HG03558 (cell line): ENCODE data around the gene ZBTB21.
"Not testable (repeated sequence)": the region's sequence is repeated elsewhere in the genome, so short reads cannot be mapped to it uniquely, and the experiment has no call there.

Source experiments
- ATAC-seq: cut with Tn5 transposase; IDR thresholded peaks from one replicate; pipeline ENCODE4 v1.9.1; 2021; ENCODE audit warnings: moderate number of reproducible peaks; ENCODE audit not compliant: unreplicated experiment; ENCODE audit errors: extremely low read depth

Gene ZBTB21

DNA sequence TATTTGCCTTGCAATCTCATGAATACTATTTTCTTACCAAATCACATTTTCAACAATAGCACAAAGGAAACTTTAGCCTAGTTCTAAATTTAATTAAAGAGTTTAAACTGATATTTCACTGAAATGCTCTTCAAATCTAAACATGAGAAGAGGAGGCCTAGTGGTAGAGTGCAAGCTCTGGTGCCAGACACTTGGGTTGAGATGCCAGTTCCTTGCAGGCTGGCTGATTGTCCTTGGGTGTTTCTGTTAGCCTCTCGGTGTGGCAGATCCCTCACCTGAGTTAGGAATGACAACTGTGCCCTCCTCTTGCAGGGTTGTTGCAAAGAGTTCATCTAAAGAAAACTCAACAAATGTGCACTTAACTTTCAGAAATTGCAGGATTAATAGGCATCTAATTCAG is 12.5 kb downstream of the ZBTB21 start:
- no peak for ATAC-seq

DNA sequence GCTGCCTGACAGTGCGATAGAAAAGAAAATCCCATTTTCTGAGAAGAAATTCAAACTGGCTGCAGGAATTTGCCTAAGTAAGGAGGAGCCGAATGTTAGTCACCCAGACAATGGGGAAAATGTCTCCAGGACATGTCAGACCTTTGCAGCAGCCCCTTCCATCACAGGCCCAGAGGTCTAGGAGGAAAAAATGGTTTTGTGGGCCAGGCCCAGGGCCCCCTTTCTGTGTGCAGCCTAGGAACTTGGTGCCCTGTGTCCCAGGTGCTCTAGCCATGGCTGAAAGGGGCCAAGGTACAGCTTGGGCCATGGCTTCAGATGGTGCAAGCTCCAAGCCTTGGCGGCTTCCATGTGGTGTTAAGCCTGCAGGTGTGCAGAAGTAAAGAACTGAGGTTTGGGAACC is 14.6 kb downstream of the ZBTB21 start:
- no peak for ATAC-seq

GRCh38 chr21:41994613-41995012 is 15.5 kb downstream of the ZBTB21 start:
- not testable (repeated sequence) for ATAC-seq

DNA sequence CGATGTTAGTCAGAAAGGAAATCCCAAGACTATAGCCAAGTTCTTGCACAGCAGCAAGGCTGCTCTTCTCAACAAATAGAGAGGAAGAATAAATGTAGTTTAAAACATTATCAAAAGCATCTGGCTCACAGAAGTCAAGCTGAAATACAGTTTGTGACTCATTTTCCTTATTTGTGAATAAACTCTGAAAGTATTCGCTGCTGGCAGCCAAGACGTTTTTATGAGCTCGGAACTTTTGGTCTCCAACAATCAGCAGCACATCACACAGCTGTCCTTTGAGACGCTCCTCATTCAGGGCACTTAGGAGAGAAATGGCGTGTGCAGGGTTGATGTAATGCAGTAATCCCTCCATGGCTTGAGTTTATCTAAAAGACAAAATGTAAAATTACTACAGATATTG is 16.4 kb downstream of the ZBTB21 start:
- no peak for ATAC-seq

DNA sequence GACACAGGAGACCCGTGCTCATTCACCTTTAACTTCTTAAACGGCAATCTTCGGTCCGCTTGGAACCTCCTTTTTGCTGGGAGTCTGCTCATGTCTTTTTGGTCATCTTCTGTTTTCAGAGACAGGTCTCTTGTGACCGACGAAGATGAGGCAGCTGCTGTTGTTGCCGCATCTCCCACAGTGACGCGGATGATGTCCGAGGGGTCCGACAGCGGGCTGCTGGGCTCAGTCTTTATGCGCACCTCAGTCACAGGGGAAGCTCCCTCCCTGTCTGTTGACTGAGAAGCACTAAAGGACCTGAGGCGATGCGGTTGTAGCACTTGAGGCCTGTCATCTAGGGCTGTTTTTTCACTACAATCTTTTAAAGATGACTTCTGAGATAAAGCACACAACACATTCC is 17.6 kb downstream of the ZBTB21 start:
- ATAC-seq, result no peak

- ATAC-seq, result no peak
Measured at GRCh38 chr21:41991659-41992058, 18.5 kb downstream of the ZBTB21 start.

GRCh38 chr21:41989698-41990097 is 20.5 kb downstream of the ZBTB21 start:
- ATAC-seq, result no peak

GRCh38 chr21:41987310-41987709 is 22.9 kb downstream of the ZBTB21 start:
- ATAC-seq, result no peak

DNA sequence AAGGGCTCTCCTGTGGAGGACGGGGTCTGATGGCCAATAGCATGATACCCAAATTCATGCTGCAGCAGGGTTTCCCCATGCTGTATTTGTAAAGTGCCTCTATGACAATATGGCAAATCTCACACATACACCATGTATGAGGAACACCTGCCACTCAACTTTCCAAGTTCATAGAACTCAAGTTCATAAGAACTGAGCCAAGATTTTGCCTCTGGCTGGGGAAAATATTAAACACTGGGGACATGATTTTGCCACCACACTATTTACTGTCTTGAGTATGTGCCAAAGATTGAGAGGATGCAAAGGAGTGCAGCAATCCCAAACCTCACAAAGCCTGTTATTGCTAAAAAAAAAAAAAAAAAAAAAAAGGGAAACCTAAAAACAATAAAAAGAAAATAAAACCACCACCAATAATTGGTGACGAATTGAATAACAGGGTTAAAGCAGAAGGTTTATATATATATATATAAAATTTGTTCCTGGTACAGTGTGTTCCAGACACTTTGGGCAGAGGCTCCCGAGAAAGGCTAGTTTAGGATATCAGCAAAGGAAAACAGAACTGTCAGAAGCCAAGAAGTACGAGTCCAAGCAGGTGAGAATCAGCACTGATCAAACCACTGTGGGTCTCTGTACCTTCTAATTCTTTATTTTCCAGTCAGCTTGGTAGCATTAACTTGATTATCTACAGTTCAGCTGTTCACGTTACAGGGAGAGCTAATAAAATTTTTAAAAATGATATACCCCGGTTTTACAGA is 24.3 kb downstream of the ZBTB21 start:
- no peak for ATAC-seq

DNA sequence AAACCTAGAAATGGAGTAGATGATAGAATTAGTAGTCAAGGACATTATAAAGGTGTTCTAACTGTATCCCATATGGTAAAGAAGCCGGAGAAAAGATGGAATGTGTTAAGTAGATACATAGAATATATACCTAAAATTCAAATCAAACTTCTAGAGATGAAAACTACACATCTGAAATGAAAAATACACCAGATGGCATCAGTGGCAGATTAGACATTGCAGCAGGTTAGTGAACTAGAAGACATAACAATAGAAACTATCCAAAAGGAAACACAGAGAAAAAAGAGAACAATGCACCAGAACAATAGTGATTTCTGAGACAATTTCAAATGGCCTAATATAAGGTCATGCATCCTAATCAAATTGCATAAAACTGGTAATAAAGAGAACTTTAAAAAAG is 26.9 kb downstream of the ZBTB21 start:
- ATAC-seq, result no peak

- ATAC-seq, result no peak
Measured at GRCh38 chr21:41980561-41980960, 29.6 kb downstream of the ZBTB21 start.

GRCh38 chr21:41979751-41980369 is 30.3 kb downstream of the ZBTB21 start:
- no peak for ATAC-seq

DNA sequence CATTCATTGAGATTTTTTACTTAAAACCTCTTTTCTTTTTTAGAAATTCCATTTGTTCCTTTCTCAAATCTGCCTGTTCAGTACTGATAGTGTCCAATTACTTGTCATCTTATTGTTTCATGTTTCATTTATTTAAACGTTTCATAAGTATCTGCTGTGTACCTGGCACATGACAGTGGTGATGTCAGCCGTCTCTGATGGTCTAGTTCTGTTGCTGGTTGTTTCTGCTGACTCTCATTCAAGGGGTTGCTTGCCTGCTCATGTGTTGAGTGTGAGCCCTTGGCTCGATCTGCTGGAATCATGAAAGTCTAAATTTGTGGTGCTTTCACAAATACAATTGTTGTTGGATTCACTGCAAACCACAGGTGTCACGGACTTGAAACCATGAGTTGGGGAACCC is 30.8 kb downstream of the ZBTB21 start:
- ATAC-seq, result no peak

DNA sequence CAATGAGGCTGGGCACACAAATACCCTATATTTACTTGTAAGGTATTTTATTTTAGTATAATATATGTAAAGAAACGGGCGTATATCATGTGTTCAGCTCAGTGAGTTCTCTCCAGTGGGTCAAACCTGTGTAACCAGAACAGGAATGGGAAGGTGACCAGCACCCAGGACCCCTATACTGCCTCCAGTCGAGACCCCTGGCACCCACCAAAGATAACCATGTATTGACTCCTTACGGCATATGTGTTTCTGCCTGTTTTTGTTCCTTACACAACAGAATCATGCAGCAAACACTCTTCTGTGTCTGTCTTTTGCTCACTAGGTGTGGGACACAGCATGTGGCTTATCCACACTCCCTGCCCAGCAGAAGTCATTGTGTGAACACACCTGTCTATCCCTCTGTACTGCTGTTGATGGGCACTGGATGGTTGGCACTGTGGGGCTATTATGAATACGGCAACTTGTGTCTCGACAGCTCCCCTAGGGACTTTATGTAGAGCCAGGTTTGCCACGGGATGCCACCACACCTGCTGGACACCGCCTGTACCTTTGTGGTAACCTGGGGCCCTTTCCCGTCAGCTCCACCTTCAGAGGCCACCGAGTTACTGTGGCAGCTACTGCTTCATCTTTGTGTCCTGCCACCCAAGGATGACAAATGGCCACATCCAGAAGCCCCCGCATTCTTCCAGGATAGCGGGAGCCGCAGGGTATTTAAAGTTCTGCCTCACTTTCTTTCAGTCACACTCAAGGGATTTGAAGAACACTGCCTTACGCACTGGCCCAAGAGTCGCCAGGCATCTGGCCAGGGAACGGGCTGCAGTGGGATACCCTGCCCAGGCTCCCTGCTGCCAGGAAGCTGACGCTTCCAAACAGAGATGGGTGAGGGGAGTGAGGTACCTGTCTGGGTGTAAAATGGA is 32.9 kb downstream of the ZBTB21 start:
- ATAC-seq, result no peak

- no peak for ATAC-seq
Measured at GRCh38 chr21:41976611-41977010, 33.5 kb downstream of the ZBTB21 start.

DNA sequence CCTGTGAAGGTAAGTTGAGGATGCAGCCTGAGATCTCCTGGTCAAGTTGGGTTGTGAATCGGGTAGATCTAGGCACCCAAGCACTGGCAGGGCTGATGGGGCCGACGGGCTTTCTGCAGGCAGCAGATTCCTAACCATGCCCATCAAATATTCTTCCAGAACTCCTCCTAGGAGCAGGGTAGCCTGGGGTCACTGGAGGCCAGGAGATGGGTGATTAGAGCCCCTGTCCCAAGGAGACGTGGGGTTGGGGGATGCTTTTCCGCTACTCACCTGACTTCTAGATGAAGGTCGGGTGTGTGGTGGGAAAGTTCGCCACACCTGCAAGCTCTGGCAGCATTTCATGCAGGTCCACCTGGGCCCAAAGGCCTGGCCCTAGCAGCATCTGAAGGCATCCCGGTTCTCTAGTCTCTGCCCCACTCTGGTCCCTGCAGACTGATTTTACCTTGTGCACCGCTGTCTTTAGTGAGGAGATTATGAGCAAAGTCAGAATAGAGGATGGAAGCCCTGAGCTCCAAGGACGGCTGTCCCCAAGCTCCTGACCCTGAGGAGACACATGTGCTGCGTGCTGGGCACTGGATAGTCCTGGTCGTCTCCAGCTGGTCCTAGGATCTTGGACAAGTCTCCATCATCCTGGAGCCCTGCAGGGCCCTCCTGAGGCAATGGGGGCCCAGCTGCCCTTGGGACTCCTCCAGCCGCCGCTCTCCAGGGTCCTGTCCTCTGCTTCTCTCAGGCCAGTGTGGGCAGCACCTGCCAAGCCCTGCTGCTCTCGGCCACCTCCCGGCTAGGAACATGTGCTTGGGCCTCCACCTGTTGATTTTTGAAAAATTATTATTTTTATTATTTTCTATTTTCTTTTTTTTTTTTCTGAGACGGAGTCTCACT is 34.5 kb downstream of the ZBTB21 start:
- no peak for ATAC-seq

DNA sequence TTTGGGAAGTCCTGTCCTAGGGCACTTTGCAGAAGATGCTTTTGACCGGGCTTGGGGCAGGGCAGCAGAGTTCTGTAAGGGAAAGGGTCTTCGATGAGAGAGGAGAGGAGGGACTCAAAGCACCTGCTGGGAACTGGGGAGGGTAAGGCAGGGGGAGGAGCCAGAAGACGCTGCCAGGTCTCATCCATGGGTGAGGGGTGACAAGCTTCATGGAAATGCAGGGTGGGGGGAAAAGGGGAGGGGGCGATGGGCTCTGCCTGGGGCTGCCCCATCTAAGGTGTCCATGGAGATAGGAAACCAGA is 35.5 kb downstream of the ZBTB21 start:
- no peak for ATAC-seq

DNA sequence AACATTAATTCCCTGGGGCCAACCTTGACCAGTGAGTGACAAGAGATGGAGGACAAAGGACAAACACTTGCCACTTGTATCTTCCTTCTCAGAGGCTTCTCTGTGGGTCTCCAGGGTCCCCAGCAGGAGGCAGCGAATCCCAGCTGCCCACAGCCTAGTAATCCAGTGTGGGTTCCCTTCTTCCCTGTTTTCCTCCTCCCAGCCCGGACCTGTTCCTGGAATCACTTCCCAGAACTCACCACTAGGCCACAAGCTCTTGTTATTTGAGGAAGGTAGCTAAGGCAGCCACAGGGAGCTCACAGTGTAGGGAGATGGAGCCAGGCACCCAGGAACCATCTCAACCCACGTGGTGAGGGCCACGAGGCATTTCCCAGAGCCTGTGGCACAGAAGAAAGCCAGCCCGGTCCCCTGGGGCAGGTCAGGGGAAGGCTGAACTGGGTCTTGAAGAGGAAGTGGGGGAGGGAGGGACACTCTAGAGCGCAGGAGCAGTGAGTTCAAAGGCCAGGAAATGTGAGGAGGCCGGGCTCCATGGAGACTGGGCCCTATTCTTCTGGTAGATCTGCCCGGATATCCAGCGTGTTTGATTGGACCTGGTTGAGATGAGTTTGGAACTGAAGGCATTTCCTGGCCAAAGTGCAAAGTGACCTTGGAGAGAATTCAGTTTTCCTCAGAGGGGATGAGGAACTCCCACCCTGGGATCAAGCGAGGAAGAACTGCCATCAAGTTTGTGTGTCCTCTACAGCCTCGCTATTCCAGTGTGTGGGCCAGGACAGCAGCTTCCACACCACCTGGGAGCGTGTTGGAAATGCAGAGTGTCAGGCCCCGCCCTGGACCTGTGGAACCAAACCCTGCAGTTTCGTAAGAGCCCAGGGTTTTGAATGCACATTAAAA is 36.1 kb downstream of the ZBTB21 start:
- no peak for ATAC-seq

DNA sequence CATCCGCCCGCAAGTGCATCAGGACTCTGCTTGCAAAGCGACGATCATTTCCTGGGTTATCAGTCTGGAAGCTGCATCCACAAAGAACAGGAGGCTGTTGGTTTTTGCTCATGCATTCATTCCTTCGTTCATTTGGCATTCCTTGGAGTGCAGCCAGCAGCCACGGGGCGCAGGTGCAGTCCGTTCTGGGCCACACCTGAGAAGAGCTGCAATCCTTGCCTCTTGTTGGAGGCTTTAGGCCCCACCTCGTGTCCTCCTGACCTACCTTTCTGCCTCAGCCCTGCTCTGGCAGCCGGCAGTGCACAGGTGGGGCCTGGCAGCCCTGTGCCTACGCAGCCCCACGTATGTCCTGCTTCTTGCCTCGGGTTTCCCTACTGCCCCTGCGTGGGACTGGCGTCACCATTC is 36.7 kb downstream of the ZBTB21 start:
- ATAC-seq, result no peak
